Esophagus (tissue), 2 donors: ENCODE data around the gene ZNF2. TPM values are rescaled to one million over a fixed set of nuclear protein-coding genes. Genes with fewer than 3 reads are reported as not detected.

Experiments
- H3K27ac ChIP-seq, 2 donors: one replicate each; pipeline ENCODE4 v1.5.1; 2013; ENCODE audit warnings: low read depth in 2 of 2, mild to moderate bottlenecking in 2 of 2, inconsistent platforms in 1 of 2, low read length in 1 of 2, moderate library complexity in 1 of 2
- H3K27me3 ChIP-seq, 2 donors: one replicate each; pipeline ENCODE4 v1.6.1; 2013; ENCODE audit warnings: low read length in 2 of 2, control low read depth in 1 of 2, mild to moderate bottlenecking in 1 of 2; ENCODE audit not compliant: insufficient read depth in 2 of 2, control insufficient read depth in 1 of 2
- H3K36me3 ChIP-seq, 2 donors: one replicate each; pipeline ENCODE4 v1.6.1; 2013; ENCODE audit warnings: low read length in 1 of 2; ENCODE audit not compliant: control insufficient read depth in 2 of 2, insufficient read depth in 2 of 2
- H3K4me1 ChIP-seq, 2 donors: one replicate each; pipeline ENCODE4 v1.6.1; 2013; ENCODE audit warnings: low read length in 1 of 2; ENCODE audit not compliant: control insufficient read depth in 2 of 2, insufficient read depth in 2 of 2
- H3K4me3 ChIP-seq, 2 donors: one replicate each; pipeline ENCODE4 v1.5.1; 2013; ENCODE audit warnings: low read length in 2 of 2, mild to moderate bottlenecking in 2 of 2, low read depth in 1 of 2, moderate library complexity in 1 of 2
- H3K9me3 ChIP-seq, 2 donors: one replicate each; pipeline ENCODE4 v1.6.1; 2013; ENCODE audit warnings: mild to moderate bottlenecking in 2 of 2, low read depth in 1 of 2, low read length in 1 of 2, moderate library complexity in 1 of 2; ENCODE audit not compliant: control insufficient read depth in 2 of 2, insufficient read depth in 1 of 2
- WGBS, 2 donors: extraction: QIAGEN DNeasy Blood & Tissue Kit; methylation state at CpG; one replicate each; pipeline ENCODE4 v1.1.7; 2013; 5-methylcytosine and 5-hydroxymethylcytosine counted together
- polyA plus RNA-seq, 2 donors: library from polyadenylated mRNA; stranded (reverse); fragments of 200-250 nt; gene quantifications; one replicate each; pipeline ENCODE4 v1.2.3, GENCODE V29; 2013
- donor health status: healthy with polysubstance abuse.
- donor health status: Bipolar disorder and iron deficiency.

Gene ZNF2
- polyA plus RNA-seq, 2 donors = 0.90 to 1.2 TPM

GRCh38 chr2:95231723-95232122, 66.1 kb downstream of the ZNF2 start:
- Histone ChIP-seq H3K4me3 (no peak overlapping the region), H3K27me3 (no peaks in the 10 kb centered on the region), H3K36me3 (no peaks in the 10 kb centered on the region), H3K27ac (no peak overlapping the region), H3K4me1 (no peaks in the 10 kb centered on the region), H3K9me3 (no peaks in the 10 kb centered on the region)
- WGBS, 2 donors = 31 to 35% methylated on average over 3 of the region's 3 CpGs

- no peak overlapping the region for H3K27ac ChIP-seq
- no peaks in the 10 kb centered on the region for H3K4me1 ChIP-seq
- no peaks in the 10 kb centered on the region for H3K27me3 ChIP-seq
- H3K36me3 ChIP-seq = no peaks in the 10 kb centered on the region
- 79 to 81% methylated on average over 1 of the region's 1 CpG for WGBS, 2 donors
- H3K4me3 ChIP-seq = no peak overlapping the region
- no peaks in the 10 kb centered on the region for H3K9me3 ChIP-seq
Measured at GRCh38 chr2:95232232-95232631, 66.6 kb downstream of the ZNF2 start.

Other genes starting within 250 kb of the ZNF2 start
- gene MAL, start 140.1 kb upstream of the ZNF2 start, polyA plus RNA-seq = 1,000 to 10,000 TPM; 1,481 to 3,581 TPM
- 10 to 100 TPM; 46.5 to 52.9 TPM for gene MRPS5, start 44.0 kb upstream of the ZNF2 start, polyA plus RNA-seq
- 10 to 100 TPM in 1 of 2 donors, 1 to 10 TPM in 1; 4.4 to 11.6 TPM for gene ZNF514, start 6.0 kb upstream of the ZNF2 start, polyA plus RNA-seq
- under 1 TPM; 0.20 to 0.35 TPM for gene ZNF892, start 41.7 kb downstream of the ZNF2 start, polyA plus RNA-seq
- gene PROM2, start 108.6 kb downstream of the ZNF2 start, polyA plus RNA-seq = 10 to 100 TPM; 56.0 to 82.4 TPM
- 1 to 10 TPM; 2.0 to 2.2 TPM for gene KCNIP3, start 131.5 kb downstream of the ZNF2 start, polyA plus RNA-seq
- 10 to 100 TPM in 1 of 2 donors, 1 to 10 TPM in 1; 9.3 to 11.9 TPM for gene FAHD2A, start 236.9 kb downstream of the ZNF2 start, polyA plus RNA-seq